ENCODE results near the gene PODN.

DNA sequence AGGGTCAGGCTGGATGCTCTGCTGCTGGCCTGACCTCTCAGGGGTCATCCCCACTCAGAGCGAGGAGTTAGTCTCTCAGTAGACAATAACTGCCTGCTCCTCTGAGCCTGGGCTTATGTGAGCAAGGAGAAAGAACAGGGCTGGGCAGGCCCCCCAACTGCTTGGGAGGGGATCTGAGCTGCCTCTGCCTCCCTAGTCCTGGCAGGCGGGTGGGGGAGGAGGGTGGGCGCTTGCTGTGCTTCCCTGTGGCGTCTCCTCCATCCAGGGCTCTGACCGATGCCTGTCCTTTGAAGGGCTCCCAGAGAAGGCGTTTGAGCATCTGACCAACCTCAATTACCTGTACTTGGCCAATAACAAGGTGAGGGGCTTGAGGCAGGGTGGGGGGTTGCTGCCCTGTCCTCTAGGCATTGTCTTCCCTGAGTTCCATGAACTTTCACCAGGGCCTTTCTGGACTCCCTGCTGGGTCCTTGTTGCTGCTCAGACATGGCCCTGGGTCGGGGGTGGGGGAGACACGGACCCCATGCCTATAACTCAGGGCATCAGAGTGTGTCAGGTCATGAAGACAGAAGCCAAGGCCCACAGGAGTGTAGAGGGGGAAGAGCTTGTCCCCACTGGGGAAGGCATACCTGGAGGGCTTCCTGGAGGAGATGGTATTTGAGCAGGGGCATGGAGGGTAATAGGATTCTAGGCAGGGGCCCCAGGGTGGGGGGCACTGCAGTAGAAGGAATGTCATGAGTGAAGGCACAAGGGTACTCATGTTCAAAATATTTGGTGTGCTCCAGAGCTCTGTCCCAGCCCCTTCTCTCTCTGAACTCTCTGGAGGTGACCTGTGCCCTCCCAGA is 12.5 kb downstream of the PODN start:
- TF ChIP-seq, protein P1, sequence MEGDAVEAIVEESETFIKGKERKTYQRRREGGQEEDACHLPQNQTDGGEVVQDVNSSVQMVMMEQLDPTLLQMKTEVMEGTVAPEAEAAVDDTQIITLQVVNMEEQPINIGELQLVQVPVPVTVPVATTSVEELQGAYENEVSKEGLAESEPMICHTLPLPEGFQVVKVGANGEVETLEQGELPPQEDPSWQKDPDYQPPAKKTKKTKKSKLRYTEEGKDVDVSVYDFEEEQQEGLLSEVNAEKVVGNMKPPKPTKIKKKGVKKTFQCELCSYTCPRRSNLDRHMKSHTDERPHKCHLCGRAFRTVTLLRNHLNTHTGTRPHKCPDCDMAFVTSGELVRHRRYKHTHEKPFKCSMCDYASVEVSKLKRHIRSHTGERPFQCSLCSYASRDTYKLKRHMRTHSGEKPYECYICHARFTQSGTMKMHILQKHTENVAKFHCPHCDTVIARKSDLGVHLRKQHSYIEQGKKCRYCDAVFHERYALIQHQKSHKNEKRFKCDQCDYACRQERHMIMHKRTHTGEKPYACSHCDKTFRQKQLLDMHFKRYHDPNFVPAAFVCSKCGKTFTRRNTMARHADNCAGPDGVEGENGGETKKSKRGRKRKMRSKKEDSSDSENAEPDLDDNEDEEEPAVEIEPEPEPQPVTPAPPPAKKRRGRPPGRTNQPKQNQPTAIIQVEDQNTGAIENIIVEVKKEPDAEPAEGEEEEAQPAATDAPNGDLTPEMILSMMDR (IDR thresholded peaks at IDR 0.05): no peak
- TF ChIP-seq POLR2A (IDR thresholded peaks at IDR 0.05): no peak
- no peak for TF ChIP-seq EP300 (IDR thresholded peaks at IDR 0.05)

Measured in tibial nerve (tissue), 4 donors.